ENCODE results near the gene PTPN21.

GRCh38 chr14:88584451-88584850 is 29.6 kb upstream of the PTPN21 start:
- TF ChIP-seq CTCF (IDR thresholded peaks at IDR 0.05; ENCODE audit: poor library complexity) (no peak), EZH2 (IDR thresholded peaks at IDR 0.05; ENCODE audit: borderline replicate concordance) (no peak), EZH2phosphoT487 (IDR thresholded peaks at IDR 0.05; ENCODE audit: low read depth, severe bottlenecking, unreplicated experiment) (no peak)
